HCT116 (cell line): ENCODE measurements around the gene TEPSIN. TPM values are rescaled to one million over a fixed set of nuclear protein-coding genes. Genes with fewer than 3 reads are reported as not detected.

Experiments used
- ATAC-seq: fragments of 200-7000 bp; cut with Tn5 transposase; 2 replicates; pipeline ENCODE4 v1.9.1; 2020; ENCODE audit warnings: mild to moderate bottlenecking, moderate library complexity
- BruUV-seq: library from RNA; stranded (reverse); fragments of 400-500 nt; replicated peaks from 2 replicates; lab custom pipeline; 2021; lab: Mats Ljungman, UMichigan
- CTCF ChIA-PET: fragments of 300-600 bp; sonication (Branson Sonifier 250); formaldehyde crosslinking; loops from one replicate; lab custom pipeline; 2021; ENCODE audit warnings: antibody characterized with exemption; lab: Charles Lee
- POLR2A ChIA-PET: fragments of 300-600, 350-600 bp; sonication (Branson Sonifier 250); formaldehyde crosslinking; loops from one replicate; lab custom pipeline; 2021; ENCODE audit warnings: antibody characterized with exemption; lab: Charles Lee
- RAD21 ChIA-PET, 2 experiments: fragments of 300-600 bp; sonication (Branson Sonifier 250); formaldehyde crosslinking; loops; one replicate each; lab custom pipeline; 2023; ENCODE audit warnings: low total read pairs in 2 of 2; ENCODE audit not compliant: uncharacterized antibody in 2 of 2, unreplicated experiment in 2 of 2, low non-redundant PET in 1 of 2; lab: Charles Lee
- DNase-seq: peaks from one replicate; pipeline ENCODE4 v3.0.0-alpha.2; 2010; ENCODE audit warnings: low read depth, low spot score
- H2AFZ ChIP-seq: fragments of 200-600 bp; shearing (Covaris generic), sonication (generic); 2 replicates; pipeline ENCODE4 v1.6.1; 2017; ENCODE audit warnings: low read depth, mixed run types, mixed read lengths, antibody characterized with exemption, low read length; ENCODE audit not compliant: poor library complexity, severe bottlenecking
- H3K27ac ChIP-seq: 2 replicates; pipeline ENCODE4 v1.5.1; 2012; ENCODE audit warnings: low read depth, low read length
- H3K27me3 ChIP-seq: fragments of 200-600 bp; sonication (generic); 2 replicates; pipeline ENCODE4 v1.6.1; 2016; ENCODE audit warnings: mixed run types, low read length, mixed read lengths; ENCODE audit not compliant: insufficient read depth
- H3K36me3 ChIP-seq, 2 experiments: fragments of 200-500 bp in 1 of 2; fragments of 200-600 bp in 1 of 2; sonication (Bioruptor generic) in 1 of 2; sonication (generic) in 1 of 2; 2 replicates each; pipeline versions ENCODE4 v1.5.1 to v1.6.1; 2014 to 2016; ENCODE audit warnings: low read length in 2 of 2, inconsistent platforms in 1 of 2, mixed read lengths in 1 of 2, mixed run types in 1 of 2; ENCODE audit not compliant: insufficient read depth in 2 of 2, control insufficient read depth in 1 of 2
- H3K4me1 ChIP-seq, 2 experiments: fragments of 200-600 bp in 1 of 2; sonication (generic) in 1 of 2; 2 replicates each; pipeline versions ENCODE4 v1.5.1 to v1.6.1; 2012 to 2017; ENCODE audit warnings: low read length in 2 of 2, inconsistent platforms in 1 of 2, mild to moderate bottlenecking in 1 of 2, mixed read lengths in 1 of 2, mixed run types in 1 of 2, moderate library complexity in 1 of 2; ENCODE audit not compliant: insufficient read depth in 2 of 2, control insufficient read depth in 1 of 2
- H3K4me2 ChIP-seq: fragments of 200-600 bp; sonication (generic); 2 replicates; pipeline ENCODE4 v1.6.1; 2017; ENCODE audit warnings: mixed run types, low read length, mixed read lengths
- H3K4me3 ChIP-seq, 2 experiments: fragments of 200-600 bp in 1 of 2; sonication (generic) in 1 of 2; replicated peaks in 1 of 2; 2 replicates each; pipeline ENCODE4 v1.5.1; 2011 to 2016; ENCODE audit warnings: low read length in 2 of 2, control low read depth in 1 of 2, low read depth in 1 of 2, mild to moderate bottlenecking in 1 of 2, mixed read lengths in 1 of 2, mixed run types in 1 of 2
- H3K79me2 ChIP-seq: fragments of 200-600 bp; sonication (generic); 2 replicates; pipeline ENCODE4 v1.6.1; 2017; ENCODE audit warnings: mild to moderate bottlenecking, mixed run types, low read length, moderate library complexity, mixed read lengths; ENCODE audit not compliant: insufficient read depth
- H3K9ac ChIP-seq: fragments of 200-600 bp; sonication (generic); 2 replicates; pipeline ENCODE4 v1.6.1; 2016; ENCODE audit warnings: low read length, mixed read lengths
- H3K9me2 ChIP-seq: fragments of 200-600 bp; sonication (generic), shearing (Covaris generic); 2 replicates; pipeline ENCODE4 v1.6.1; 2017; ENCODE audit warnings: mixed run types, mild to moderate bottlenecking, moderate library complexity; ENCODE audit not compliant: insufficient read depth
- H3K9me3 ChIP-seq, 2 experiments: fragments of 200-500 bp in 1 of 2; fragments of 200-600 bp in 1 of 2; sonication (Bioruptor generic) in 1 of 2; sonication (generic) in 1 of 2; 2 replicates each; pipeline ENCODE4 v1.6.1; 2014 to 2017; ENCODE audit warnings: low read length in 2 of 2, mixed read lengths in 2 of 2, inconsistent platforms in 1 of 2, low read depth in 1 of 2, mild to moderate bottlenecking in 1 of 2, mixed run types in 1 of 2, moderate library complexity in 1 of 2; ENCODE audit not compliant: control insufficient read depth in 1 of 2, insufficient read depth in 1 of 2
- H4K20me1 ChIP-seq: fragments of 200-600 bp; sonication (generic), shearing (Covaris generic); 2 replicates; pipeline ENCODE4 v1.6.1; 2017; ENCODE audit warnings: mixed run types, mild to moderate bottlenecking, moderate library complexity; ENCODE audit not compliant: insufficient read depth
- EGR1 ChIP-seq: IDR thresholded peaks from 2 replicates; pipeline ENCODE4 v1.6.1; 2012; ENCODE audit warnings: low read depth
- ELF1 ChIP-seq: IDR thresholded peaks from 2 replicates; pipeline ENCODE4 v1.6.1; 2012; ENCODE audit warnings: low read depth, borderline replicate concordance
- EZH2phosphoT487 ChIP-seq: fragments of 200-600 bp; IDR thresholded peaks from 2 replicates; pipeline ENCODE4 v1.6.1; 2018; ENCODE audit warnings: antibody characterized with exemption, borderline replicate concordance
- FOSL1 ChIP-seq: IDR thresholded peaks from 2 replicates; pipeline ENCODE4 v1.6.1; 2012; ENCODE audit warnings: low read depth
- POLR2A ChIP-seq: IDR thresholded peaks from 2 replicates; pipeline ENCODE4 v1.7.0; 2011; ENCODE audit warnings: borderline replicate concordance; ENCODE audit not compliant: insufficient read depth, insufficient read length; ENCODE audit errors: extremely low read depth
- POLR2AphosphoS5 ChIP-seq: IDR thresholded peaks from 2 replicates; pipeline ENCODE4 v1.6.1; 2011; ENCODE audit warnings: mild to moderate bottlenecking, low read depth, low read length, moderate library complexity
- RAD21 ChIP-seq: IDR thresholded peaks from 2 replicates; pipeline ENCODE4 v1.6.1; 2012; ENCODE audit warnings: low read depth, mild to moderate bottlenecking
- SP1 ChIP-seq: IDR thresholded peaks from 2 replicates; pipeline ENCODE4 v1.6.1; 2012; ENCODE audit warnings: low read depth
- SRF ChIP-seq: IDR thresholded peaks from 2 replicates; pipeline ENCODE4 v1.6.1; 2012; ENCODE audit warnings: low read depth
- TCF7L2 ChIP-seq: IDR thresholded peaks from 2 replicates; pipeline ENCODE4 v1.7.0; 2011; ENCODE audit warnings: borderline replicate concordance, inconsistent platforms; ENCODE audit not compliant: insufficient read depth, insufficient read length; ENCODE audit errors: extremely low read depth
- YY1 ChIP-seq: IDR thresholded peaks from 2 replicates; pipeline ENCODE4 v1.6.1; 2011; ENCODE audit warnings: low read length, low read depth, moderate library complexity, mild to moderate bottlenecking; ENCODE audit not compliant: insufficient replicate concordance; ENCODE audit errors: extremely low read depth
- ZBTB33 ChIP-seq: IDR thresholded peaks from 2 replicates; pipeline ENCODE4 v1.6.1; 2011; ENCODE audit warnings: mild to moderate bottlenecking, low read length, moderate library complexity; ENCODE audit not compliant: insufficient replicate concordance; ENCODE audit errors: extremely low read depth
- ZFX ChIP-seq: fragments of 450-650 bp; IDR thresholded peaks from 2 replicates; pipeline ENCODE4 v1.6.1; 2017
- ZNF274 ChIP-seq: fragments of 200-500 bp; sonication (Bioruptor generic); IDR thresholded peaks from 2 replicates; pipeline ENCODE4 v1.6.1; 2014; ENCODE audit warnings: mild to moderate bottlenecking, low read depth, low read length, inconsistent platforms
- intact Hi-C: fragments of 100-400 bp; cut with micrococcal nuclease; formaldehyde crosslinking; loops from 2 replicates; pipeline ENCODE4 v1.10.0; 2022
- total RNA-seq: library from RNA; stranded (reverse); gene quantifications from one replicate; pipeline ENCODE4 v1.2.1, GENCODE V29; 2021; ENCODE audit not compliant: unreplicated experiment
- TF ChIP-seq, protein P1 (sequence below): IDR thresholded peaks from 2 replicates; pipeline ENCODE4 v1.6.1; 2012; ENCODE audit warnings: low read depth
- TF ChIP-seq, protein P2 (sequence below): IDR thresholded peaks from 2 replicates; pipeline ENCODE4 v1.6.1; 2012

Gene TEPSIN
- total RNA-seq, 1 experiment from 2014 or later, result 50.6 TPM

- intact Hi-C loops, result no loop called here
- no TSS peak for BruUV-seq
- no peak overlapping the region for H3K4me3 ChIP-seq
- ChIA-PET POLR2A (no interaction called here), RAD21 (no interaction called here), CTCF (no interaction called here)
- TF ChIP-seq SRF (no peak), ZNF274 (no peak), EZH2phosphoT487 (no peak), EGR1 (no peak), ZBTB33 (no peak), POLR2A (no peak), TCF7L2 (no peak), RAD21 (no peak), ZFX (no peak), ELF1 (no peak), FOSL1 (no peak), POLR2AphosphoS5 (no peak), SP1 (no peak), YY1 (no peak)
- TF ChIP-seq, protein P1, sequence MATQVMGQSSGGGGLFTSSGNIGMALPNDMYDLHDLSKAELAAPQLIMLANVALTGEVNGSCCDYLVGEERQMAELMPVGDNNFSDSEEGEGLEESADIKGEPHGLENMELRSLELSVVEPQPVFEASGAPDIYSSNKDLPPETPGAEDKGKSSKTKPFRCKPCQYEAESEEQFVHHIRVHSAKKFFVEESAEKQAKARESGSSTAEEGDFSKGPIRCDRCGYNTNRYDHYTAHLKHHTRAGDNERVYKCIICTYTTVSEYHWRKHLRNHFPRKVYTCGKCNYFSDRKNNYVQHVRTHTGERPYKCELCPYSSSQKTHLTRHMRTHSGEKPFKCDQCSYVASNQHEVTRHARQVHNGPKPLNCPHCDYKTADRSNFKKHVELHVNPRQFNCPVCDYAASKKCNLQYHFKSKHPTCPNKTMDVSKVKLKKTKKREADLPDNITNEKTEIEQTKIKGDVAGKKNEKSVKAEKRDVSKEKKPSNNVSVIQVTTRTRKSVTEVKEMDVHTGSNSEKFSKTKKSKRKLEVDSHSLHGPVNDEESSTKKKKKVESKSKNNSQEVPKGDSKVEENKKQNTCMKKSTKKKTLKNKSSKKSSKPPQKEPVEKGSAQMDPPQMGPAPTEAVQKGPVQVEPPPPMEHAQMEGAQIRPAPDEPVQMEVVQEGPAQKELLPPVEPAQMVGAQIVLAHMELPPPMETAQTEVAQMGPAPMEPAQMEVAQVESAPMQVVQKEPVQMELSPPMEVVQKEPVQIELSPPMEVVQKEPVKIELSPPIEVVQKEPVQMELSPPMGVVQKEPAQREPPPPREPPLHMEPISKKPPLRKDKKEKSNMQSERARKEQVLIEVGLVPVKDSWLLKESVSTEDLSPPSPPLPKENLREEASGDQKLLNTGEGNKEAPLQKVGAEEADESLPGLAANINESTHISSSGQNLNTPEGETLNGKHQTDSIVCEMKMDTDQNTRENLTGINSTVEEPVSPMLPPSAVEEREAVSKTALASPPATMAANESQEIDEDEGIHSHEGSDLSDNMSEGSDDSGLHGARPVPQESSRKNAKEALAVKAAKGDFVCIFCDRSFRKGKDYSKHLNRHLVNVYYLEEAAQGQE, result no peak
- TF ChIP-seq, protein P2, sequence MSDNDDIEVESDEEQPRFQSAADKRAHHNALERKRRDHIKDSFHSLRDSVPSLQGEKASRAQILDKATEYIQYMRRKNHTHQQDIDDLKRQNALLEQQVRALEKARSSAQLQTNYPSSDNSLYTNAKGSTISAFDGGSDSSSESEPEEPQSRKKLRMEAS, result no peak
- DNase-seq (no peak), ATAC-seq (no peak)
- H3K27ac ChIP-seq, result no peak overlapping the region
- no peaks in the 10 kb centered on the region for H3K27me3 ChIP-seq
- no peak overlapping the region for H3K9ac ChIP-seq
- no peak overlapping the region for H3K4me2 ChIP-seq
- H4K20me1 ChIP-seq, result no peaks in the 10 kb centered on the region
- H3K36me3 ChIP-seq, result peaks cover 45 to 53% of the 10 kb centered on the region in 2 experiments; a peak in 3 of 4 replicates
- no peaks in the 10 kb centered on the region for H3K9me3 ChIP-seq
- peaks cover 17% of the 10 kb centered on the region; the same call in 1 of the 2 replicates for H3K79me2 ChIP-seq
- H3K9me2 ChIP-seq, result no peaks in the 10 kb centered on the region
- no peaks in the 10 kb centered on the region for H3K4me1 ChIP-seq
- H2AFZ ChIP-seq, result no peak overlapping the region
These were observed 37.9 kb upstream of the TEPSIN start for GRCh38 chr17:81276781-81277180.
